SK-N-SH treated with all-trans-retinoic acid at 6 μM for 48 hours (cell line): ENCODE data around the gene MYO5C.

Experiments
- ATAC-seq: fragments of 200-7000 bp; cut with Tn5 transposase; 3 replicates; pipeline ENCODE4 v1.9.1; 2020; ENCODE audit warnings: mild to moderate bottlenecking, moderate library complexity
- ARNTL ChIP-seq: fragments of 450-650 bp; formaldehyde crosslinking; IDR thresholded peaks from 2 replicates; pipeline ENCODE4 v1.5.0; 2020; ENCODE audit warnings: low read depth, mild to moderate bottlenecking, moderate library complexity, borderline replicate concordance
- BACH2 ChIP-seq: fragments of 250-450 bp; sonication (Bioruptor Pico); IDR thresholded peaks from 2 replicates; pipeline ENCODE4 v1.9.0; 2021; ENCODE audit warnings: mild to moderate bottlenecking, borderline replicate concordance
- CSDC2 ChIP-seq: fragments of 250-450 bp; sonication (Bioruptor Pico); IDR thresholded peaks from 2 replicates; pipeline ENCODE4 v1.5.0; 2020; ENCODE audit warnings: mild to moderate bottlenecking, moderate library complexity
- ESRRG ChIP-seq: fragments of 250-450 bp; sonication (Bioruptor Pico); IDR thresholded peaks from 2 replicates; pipeline ENCODE4 v1.6.1; 2021; ENCODE audit warnings: mild to moderate bottlenecking
- GLIS3 ChIP-seq: fragments of 250-450 bp; sonication (Bioruptor Pico); IDR thresholded peaks from 2 replicates; pipeline ENCODE4 v1.5.0; 2020; ENCODE audit warnings: mild to moderate bottlenecking, moderate library complexity
- ISL1 ChIP-seq: fragments of 250-450 bp; sonication (Bioruptor Pico); IDR thresholded peaks from 2 replicates; pipeline ENCODE4 v2.1.2; 2022; ENCODE audit warnings: mild to moderate bottlenecking, moderate library complexity
- OSR1 ChIP-seq: fragments of 250-450 bp; sonication (Bioruptor Pico); IDR thresholded peaks from 2 replicates; pipeline ENCODE4 v1.8.0; 2022; ENCODE audit warnings: moderate library complexity, mild to moderate bottlenecking, inconsistent platforms
- PPARA ChIP-seq: fragments of 250-450 bp; sonication (Bioruptor Pico); IDR thresholded peaks from 2 replicates; pipeline ENCODE4 v1.5.0; 2020; ENCODE audit warnings: mild to moderate bottlenecking, borderline replicate concordance
- RARB ChIP-seq: fragments of 250-450 bp; sonication (Bioruptor Pico); IDR thresholded peaks from 2 replicates; pipeline ENCODE4 v1.8.0; 2021; ENCODE audit warnings: mild to moderate bottlenecking, moderate library complexity
- SNAI2 ChIP-seq: fragments of 250-450 bp; sonication (Bioruptor Pico); IDR thresholded peaks from 2 replicates; pipeline ENCODE4 v1.5.0; 2020; ENCODE audit warnings: mild to moderate bottlenecking, moderate library complexity
- TCF4 ChIP-seq: fragments of 250-450 bp; sonication (Bioruptor Pico); IDR thresholded peaks from 2 replicates; pipeline ENCODE4 v1.8.0; 2021; ENCODE audit warnings: mild to moderate bottlenecking, moderate library complexity, borderline replicate concordance
- TOX ChIP-seq: fragments of 250-450 bp; sonication (Bioruptor Pico); IDR thresholded peaks from 2 replicates; pipeline ENCODE4 v1.8.0; 2021; ENCODE audit warnings: mild to moderate bottlenecking, moderate library complexity, borderline replicate concordance
- ZC3H10 ChIP-seq: fragments of 250-450 bp; sonication (Bioruptor Pico); IDR thresholded peaks from 2 replicates; pipeline ENCODE4 v1.5.1; 2021; ENCODE audit warnings: mild to moderate bottlenecking, moderate library complexity
- ZFP3 ChIP-seq: fragments of 250-450 bp; sonication (Bioruptor Pico); IDR thresholded peaks from 2 replicates; pipeline ENCODE4 v1.5.0; 2020; ENCODE audit warnings: mild to moderate bottlenecking, moderate library complexity
- ZFP30 ChIP-seq: fragments of 450-650 bp; formaldehyde crosslinking; IDR thresholded peaks from 2 replicates; pipeline ENCODE4 v1.5.0; 2022; ENCODE audit warnings: mild to moderate bottlenecking, moderate library complexity
- ZNF565 ChIP-seq: fragments of 450-650 bp; formaldehyde crosslinking; conservative IDR thresholded peaks from 2 replicates; pipeline ENCODE4 v1.5.0; 2020; ENCODE audit warnings: low read depth, mild to moderate bottlenecking, moderate library complexity
- ZNF70 ChIP-seq: fragments of 450-650 bp; formaldehyde crosslinking; IDR thresholded peaks from 2 replicates; pipeline ENCODE4 v1.5.0; 2020; ENCODE audit warnings: mild to moderate bottlenecking, moderate library complexity
- ZNF8 ChIP-seq: fragments of 450-650 bp; formaldehyde crosslinking; IDR thresholded peaks from 2 replicates; pipeline ENCODE4 v1.5.0; 2020; ENCODE audit warnings: mild to moderate bottlenecking, moderate library complexity
- TF ChIP-seq, protein P1 (sequence below): fragments of 250-450 bp; sonication (Bioruptor Pico); IDR thresholded peaks from 2 replicates; pipeline ENCODE4 v1.5.0; 2020; ENCODE audit warnings: mild to moderate bottlenecking, moderate library complexity
- TF ChIP-seq, protein P2 (sequence below): fragments of 250-450 bp; sonication (Bioruptor Pico); IDR thresholded peaks from 2 replicates; pipeline ENCODE4 v1.5.1; 2020; ENCODE audit warnings: low read depth, mild to moderate bottlenecking, moderate library complexity
- TF ChIP-seq, protein P3 (sequence below): fragments of 250-450 bp; sonication (Bioruptor Pico); IDR thresholded peaks from 2 replicates; pipeline ENCODE4 v1.5.1; 2021; ENCODE audit warnings: mild to moderate bottlenecking, moderate library complexity
- TF ChIP-seq, protein P4 (sequence below): fragments of 250-450 bp; sonication (Bioruptor Pico); IDR thresholded peaks from 2 replicates; pipeline ENCODE4 v1.8.0; 2020; ENCODE audit warnings: mild to moderate bottlenecking, moderate library complexity, borderline replicate concordance

The MYO5C gene

DNA sequence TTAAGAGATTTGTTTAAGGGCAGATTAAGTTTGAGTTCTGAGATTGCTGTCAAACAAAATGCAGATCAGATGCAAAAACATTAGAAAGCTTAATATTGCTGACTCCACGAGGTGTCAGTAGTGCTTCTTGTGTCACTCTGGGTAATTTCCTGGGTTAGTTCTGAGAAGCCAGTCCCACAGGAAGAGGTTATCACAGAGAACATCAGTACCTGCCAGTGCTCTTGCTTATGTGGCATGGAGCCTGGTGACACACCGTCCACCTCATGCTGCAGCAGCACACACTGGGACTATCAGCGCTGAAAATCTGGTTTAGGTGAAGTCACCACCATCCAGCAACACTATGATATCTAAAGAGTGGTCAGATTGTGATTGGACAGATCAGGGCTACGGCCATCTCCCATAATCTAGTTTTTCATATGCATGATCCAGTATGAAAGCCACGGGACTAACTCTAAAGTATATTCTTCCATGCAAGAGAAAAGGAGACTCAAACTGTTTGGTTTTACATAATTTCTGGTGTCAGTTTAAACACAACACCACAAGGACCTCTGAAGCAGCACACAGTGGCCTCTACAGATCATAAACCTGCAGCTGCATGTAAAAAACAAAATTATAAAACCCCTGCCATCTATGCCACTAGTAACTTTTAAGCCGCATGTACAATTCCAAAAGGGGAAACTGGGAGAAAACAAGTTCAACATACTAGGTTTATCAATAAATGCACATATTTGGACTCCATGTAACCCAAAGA is 36.1 kb upstream of the MYO5C start (continued):
- TF ChIP-seq, protein P1, sequence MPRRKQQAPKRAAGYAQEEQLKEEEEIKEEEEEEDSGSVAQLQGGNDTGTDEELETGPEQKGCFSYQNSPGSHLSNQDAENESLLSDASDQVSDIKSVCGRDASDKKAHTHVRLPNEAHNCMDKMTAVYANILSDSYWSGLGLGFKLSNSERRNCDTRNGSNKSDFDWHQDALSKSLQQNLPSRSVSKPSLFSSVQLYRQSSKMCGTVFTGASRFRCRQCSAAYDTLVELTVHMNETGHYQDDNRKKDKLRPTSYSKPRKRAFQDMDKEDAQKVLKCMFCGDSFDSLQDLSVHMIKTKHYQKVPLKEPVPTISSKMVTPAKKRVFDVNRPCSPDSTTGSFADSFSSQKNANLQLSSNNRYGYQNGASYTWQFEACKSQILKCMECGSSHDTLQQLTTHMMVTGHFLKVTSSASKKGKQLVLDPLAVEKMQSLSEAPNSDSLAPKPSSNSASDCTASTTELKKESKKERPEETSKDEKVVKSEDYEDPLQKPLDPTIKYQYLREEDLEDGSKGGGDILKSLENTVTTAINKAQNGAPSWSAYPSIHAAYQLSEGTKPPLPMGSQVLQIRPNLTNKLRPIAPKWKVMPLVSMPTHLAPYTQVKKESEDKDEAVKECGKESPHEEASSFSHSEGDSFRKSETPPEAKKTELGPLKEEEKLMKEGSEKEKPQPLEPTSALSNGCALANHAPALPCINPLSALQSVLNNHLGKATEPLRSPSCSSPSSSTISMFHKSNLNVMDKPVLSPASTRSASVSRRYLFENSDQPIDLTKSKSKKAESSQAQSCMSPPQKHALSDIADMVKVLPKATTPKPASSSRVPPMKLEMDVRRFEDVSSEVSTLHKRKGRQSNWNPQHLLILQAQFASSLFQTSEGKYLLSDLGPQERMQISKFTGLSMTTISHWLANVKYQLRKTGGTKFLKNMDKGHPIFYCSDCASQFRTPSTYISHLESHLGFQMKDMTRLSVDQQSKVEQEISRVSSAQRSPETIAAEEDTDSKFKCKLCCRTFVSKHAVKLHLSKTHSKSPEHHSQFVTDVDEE, result no peak

DNA sequence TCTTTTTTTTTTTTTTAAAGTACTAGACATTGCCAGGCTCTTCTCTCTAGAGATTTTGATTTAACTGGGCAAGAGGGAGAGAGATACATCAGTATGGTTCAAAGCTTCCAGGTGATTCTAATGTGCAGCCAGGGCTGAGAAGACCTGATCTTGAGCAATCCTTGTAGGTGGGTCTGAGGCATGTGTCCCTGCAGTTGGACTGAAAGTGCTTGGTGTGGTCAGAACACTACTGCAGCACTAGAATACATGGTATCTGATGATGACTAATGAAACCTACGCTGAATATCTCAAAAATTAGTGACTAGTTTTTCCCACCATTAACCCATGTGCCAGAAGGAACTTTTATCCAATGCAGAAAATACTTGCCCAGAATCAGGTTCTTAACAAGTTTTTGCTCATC is 34.4 kb upstream of the MYO5C start:
- no peak for ATAC-seq
- TF ChIP-seq, protein P2, sequence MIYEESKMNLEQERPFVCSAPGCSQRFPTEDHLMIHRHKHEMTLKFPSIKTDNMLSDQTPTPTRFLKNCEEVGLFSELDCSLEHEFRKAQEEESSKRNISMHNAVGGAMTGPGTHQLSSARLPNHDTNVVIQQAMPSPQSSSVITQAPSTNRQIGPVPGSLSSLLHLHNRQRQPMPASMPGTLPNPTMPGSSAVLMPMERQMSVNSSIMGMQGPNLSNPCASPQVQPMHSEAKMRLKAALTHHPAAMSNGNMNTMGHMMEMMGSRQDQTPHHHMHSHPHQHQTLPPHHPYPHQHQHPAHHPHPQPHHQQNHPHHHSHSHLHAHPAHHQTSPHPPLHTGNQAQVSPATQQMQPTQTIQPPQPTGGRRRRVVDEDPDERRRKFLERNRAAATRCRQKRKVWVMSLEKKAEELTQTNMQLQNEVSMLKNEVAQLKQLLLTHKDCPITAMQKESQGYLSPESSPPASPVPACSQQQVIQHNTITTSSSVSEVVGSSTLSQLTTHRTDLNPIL (CRISPR knock-in tag), result no peak
- TF ChIP-seq, protein P3, sequence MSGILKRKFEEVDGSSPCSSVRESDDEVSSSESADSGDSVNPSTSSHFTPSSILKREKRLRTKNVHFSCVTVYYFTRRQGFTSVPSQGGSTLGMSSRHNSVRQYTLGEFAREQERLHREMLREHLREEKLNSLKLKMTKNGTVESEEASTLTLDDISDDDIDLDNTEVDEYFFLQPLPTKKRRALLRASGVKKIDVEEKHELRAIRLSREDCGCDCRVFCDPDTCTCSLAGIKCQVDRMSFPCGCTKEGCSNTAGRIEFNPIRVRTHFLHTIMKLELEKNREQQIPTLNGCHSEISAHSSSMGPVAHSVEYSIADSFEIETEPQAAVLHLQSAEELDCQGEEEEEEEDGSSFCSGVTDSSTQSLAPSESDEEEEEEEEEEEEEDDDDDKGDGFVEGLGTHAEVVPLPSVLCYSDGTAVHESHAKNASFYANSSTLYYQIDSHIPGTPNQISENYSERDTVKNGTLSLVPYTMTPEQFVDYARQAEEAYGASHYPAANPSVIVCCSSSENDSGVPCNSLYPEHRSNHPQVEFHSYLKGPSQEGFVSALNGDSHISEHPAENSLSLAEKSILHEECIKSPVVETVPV, result no peak

DNA sequence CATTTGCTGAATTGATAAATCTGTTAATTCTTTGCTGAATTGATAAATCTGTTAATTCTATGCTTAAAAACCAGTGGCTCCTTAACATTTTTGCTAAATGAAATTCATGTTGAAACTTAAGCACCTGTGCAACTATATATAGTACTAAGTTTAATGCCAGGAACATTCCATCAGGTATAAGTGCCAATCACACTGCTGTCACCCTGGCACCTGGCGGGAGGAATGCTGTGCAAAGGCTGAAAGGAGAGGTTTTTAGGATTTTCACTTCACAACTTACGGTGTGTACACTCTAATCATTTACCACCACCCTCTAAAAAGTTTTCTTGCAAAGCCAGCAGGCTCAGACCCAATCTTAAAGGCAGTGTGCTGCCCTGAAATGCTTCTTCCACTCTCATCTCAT is 33.5 kb upstream of the MYO5C start:
- no peak for ATAC-seq
- TF ChIP-seq ZFP30 (CRISPR knock-in tag) (no peak), TCF4 (CRISPR knock-in tag) (no peak), RARB (no peak), GLIS3 (CRISPR knock-in tag) (no peak), ZNF565 (no peak), PPARA (CRISPR knock-in tag) (no peak), CSDC2 (no peak), ISL1 (CRISPR knock-in tag) (no peak), ARNTL (CRISPR knock-in tag) (no peak), ZFP3 (CRISPR knock-in tag) (no peak), BACH2 (no peak), TOX (CRISPR knock-in tag) (no peak), OSR1 (CRISPR knock-in tag) (no peak), ZC3H10 (no peak), ESRRG (CRISPR knock-in tag) (no peak)
- TF ChIP-seq, protein P2 (CRISPR knock-in tag), result no peak

DNA sequence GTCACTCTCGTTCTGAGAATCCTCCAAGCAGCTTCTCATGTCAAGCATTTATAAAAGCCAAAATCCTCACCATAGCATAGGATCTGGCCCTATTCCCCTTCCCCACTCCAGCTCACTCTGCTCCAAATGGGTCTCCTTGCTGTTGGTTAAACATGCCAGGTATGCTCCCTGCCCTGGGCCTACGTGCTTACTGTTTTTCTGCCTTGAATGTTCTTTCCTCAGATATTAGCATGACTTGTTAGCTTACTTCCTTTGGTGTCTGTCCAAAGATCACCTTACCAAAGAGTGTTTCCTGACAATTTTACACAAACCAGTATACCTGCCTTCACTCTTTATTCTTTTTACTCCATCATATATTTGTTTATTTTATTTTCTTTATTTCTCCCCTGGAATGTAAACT is 33.1 kb upstream of the MYO5C start:
- ATAC-seq, result no peak
- TF ChIP-seq GLIS3 (CRISPR knock-in tag) (no peak), RARB (no peak), PPARA (CRISPR knock-in tag) (no peak), BACH2 (no peak), ZNF70 (CRISPR knock-in tag) (no peak), CSDC2 (no peak), SNAI2 (CRISPR knock-in tag) (no peak), ESRRG (CRISPR knock-in tag) (no peak), ZNF8 (CRISPR knock-in tag) (no peak), TCF4 (CRISPR knock-in tag) (no peak), ARNTL (CRISPR knock-in tag) (no peak)
- TF ChIP-seq, protein P1, result no peak
- TF ChIP-seq, protein P4, sequence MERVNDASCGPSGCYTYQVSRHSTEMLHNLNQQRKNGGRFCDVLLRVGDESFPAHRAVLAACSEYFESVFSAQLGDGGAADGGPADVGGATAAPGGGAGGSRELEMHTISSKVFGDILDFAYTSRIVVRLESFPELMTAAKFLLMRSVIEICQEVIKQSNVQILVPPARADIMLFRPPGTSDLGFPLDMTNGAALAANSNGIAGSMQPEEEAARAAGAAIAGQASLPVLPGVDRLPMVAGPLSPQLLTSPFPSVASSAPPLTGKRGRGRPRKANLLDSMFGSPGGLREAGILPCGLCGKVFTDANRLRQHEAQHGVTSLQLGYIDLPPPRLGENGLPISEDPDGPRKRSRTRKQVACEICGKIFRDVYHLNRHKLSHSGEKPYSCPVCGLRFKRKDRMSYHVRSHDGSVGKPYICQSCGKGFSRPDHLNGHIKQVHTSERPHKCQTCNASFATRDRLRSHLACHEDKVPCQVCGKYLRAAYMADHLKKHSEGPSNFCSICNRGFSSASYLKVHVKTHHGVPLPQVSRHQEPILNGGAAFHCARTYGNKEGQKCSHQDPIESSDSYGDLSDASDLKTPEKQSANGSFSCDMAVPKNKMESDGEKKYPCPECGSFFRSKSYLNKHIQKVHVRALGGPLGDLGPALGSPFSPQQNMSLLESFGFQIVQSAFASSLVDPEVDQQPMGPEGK, result no peak
- TF ChIP-seq, protein P3, result no peak
